Measurements from ENCODE around the gene HYCC1. TPM values are rescaled to one million over a fixed set of nuclear protein-coding genes. Genes with fewer than 3 reads are reported as not detected.

Gene HYCC1
- total RNA-seq, 1 experiment from 2014 or later = 28.2 TPM

- Histone ChIP-seq H3K9me3 (ENCODE audit: insufficient read depth, low read depth) (peaks cover 8% of the 10 kb centered on the region; the same call in 1 of the 2 replicates), H3K9me2 (ENCODE audit: insufficient read depth) (no peaks in the 10 kb centered on the region), H3K4me1 (replicated peaks; ENCODE audit: insufficient read depth) (peaks cover 21% of the 10 kb centered on the region), H3F3A (ENCODE audit: insufficient read depth, low read depth) (peaks cover 17% of the 10 kb centered on the region; the same call in 1 of the 2 replicates), H3K4me3 (no peak overlapping the region), H3K27ac (no peak overlapping the region), H3K27me3 (ENCODE audit: insufficient read depth, low read depth) (no peaks in the 10 kb centered on the region), H4K20me1 (ENCODE audit: insufficient read depth) (no peaks in the 10 kb centered on the region), H3K79me2 (ENCODE audit: low read depth) (no peaks in the 10 kb centered on the region), H3K36me3 (ENCODE audit: low read depth) (no peaks in the 10 kb centered on the region), H2AFZ (no peak overlapping the region), H3K4me2 (no peak overlapping the region)
- POLR2A ChIA-PET (ENCODE audit: unreplicated experiment) = no interaction called here
- no peak for TF ChIP-seq EZH2 (IDR thresholded peaks at IDR 0.05; ENCODE audit: low read depth)
- no peak for TF ChIP-seq CTCF (conservative IDR thresholded peaks at IDR 0.05)
- peak in 1 of 2 experiments; percentile 5 for DNase-seq
- no TSS peak for BruUV-seq (replicated peaks)
- CTCF ChIA-PET = no interaction called here
- intact Hi-C loops (cut with micrococcal nuclease; ENCODE audit: unreplicated experiment) = no loop called here
Observed at GRCh38 chr7:23022851-23023250, 8.9 kb upstream of the HYCC1 start.

GRCh38 chr7:23022258-23022769 is 8.4 kb upstream of the HYCC1 start:
- ChIA-PET CTCF (no interaction called here), POLR2A (ENCODE audit: unreplicated experiment) (no interaction called here)
- Histone ChIP-seq H3K4me3 (no peak overlapping the region), H2AFZ (no peak overlapping the region), H3K79me2 (ENCODE audit: low read depth) (no peaks in the 10 kb centered on the region), H3K9me3 (ENCODE audit: insufficient read depth, low read depth) (peaks cover 8% of the 10 kb centered on the region; the same call in 1 of the 2 replicates), H3F3A (ENCODE audit: insufficient read depth, low read depth) (peaks cover 17% of the 10 kb centered on the region; the same call in 1 of the 2 replicates), H3K27ac (no peak overlapping the region; the same call in 1 of the 2 replicates), H3K27me3 (ENCODE audit: insufficient read depth, low read depth) (no peaks in the 10 kb centered on the region), H3K36me3 (ENCODE audit: low read depth) (no peaks in the 10 kb centered on the region), H3K4me1 (replicated peaks; ENCODE audit: insufficient read depth) (peaks cover 21% of the 10 kb centered on the region), H3K4me2 (no peak overlapping the region), H4K20me1 (ENCODE audit: insufficient read depth) (no peaks in the 10 kb centered on the region), H3K9me2 (ENCODE audit: insufficient read depth) (no peaks in the 10 kb centered on the region)
- TSS peak; percentile 29 for BruUV-seq (replicated peaks)
- intact Hi-C loops (cut with micrococcal nuclease; ENCODE audit: unreplicated experiment) = no loop called here
- DNase-seq = peak in 1 of 2 experiments; percentile 39
- no peak for TF ChIP-seq CTCF (conservative IDR thresholded peaks at IDR 0.05)
- TF ChIP-seq EZH2 (IDR thresholded peaks at IDR 0.05; ENCODE audit: low read depth) = no peak

DNA sequence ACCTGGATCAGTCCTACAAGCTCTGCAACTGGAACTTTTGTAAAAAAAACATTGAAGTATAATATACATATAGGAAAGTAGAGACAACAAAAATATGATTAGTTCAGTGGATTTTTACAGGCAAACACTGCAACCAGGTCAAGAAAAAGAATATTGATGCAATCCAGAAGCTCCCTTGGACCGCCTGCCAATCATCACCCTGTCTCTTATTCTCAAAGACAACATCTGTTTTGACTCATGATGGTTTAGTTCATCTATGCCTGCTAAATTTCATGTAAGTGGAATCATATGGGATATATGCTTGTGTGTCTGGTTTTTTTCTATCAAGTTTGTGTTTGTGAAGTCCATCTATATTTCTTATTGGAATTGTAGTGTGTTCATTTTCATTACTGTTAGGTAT is 7.7 kb upstream of the HYCC1 start:
- intact Hi-C loops (cut with micrococcal nuclease; ENCODE audit: unreplicated experiment) = no loop called here

More for the DNA sequence above, 7.7 kb upstream of the HYCC1 start:
- ChIA-PET CTCF (interaction anchor here (0.7 kb wide), 1 partner anchor 34 kb away, joined by 3 read pairs; no protein-coding TSS in a partner anchor), POLR2A (ENCODE audit: unreplicated experiment) (interaction anchor here (0.6 kb wide), 1 partner anchor 397 kb away, joined by 38 read pairs; no protein-coding TSS in a partner anchor)
- peak overlapping the region; percentile 84 for H3K27ac ChIP-seq
- no peaks in the 10 kb centered on the region for H3K79me2 ChIP-seq (ENCODE audit: low read depth)
- no peaks in the 10 kb centered on the region for H3K36me3 ChIP-seq (ENCODE audit: low read depth)
- H3K4me2 ChIP-seq = no peak overlapping the region
- TF ChIP-seq CTCF (conservative IDR thresholded peaks at IDR 0.05) = no peak
- no peak for TF ChIP-seq EZH2 (IDR thresholded peaks at IDR 0.05; ENCODE audit: low read depth)
- no peak overlapping the region for H3K4me3 ChIP-seq
- no peaks in the 10 kb centered on the region for H4K20me1 ChIP-seq (ENCODE audit: insufficient read depth)
- H3K27me3 ChIP-seq (ENCODE audit: insufficient read depth, low read depth) = no peaks in the 10 kb centered on the region
- peaks cover 17% of the 10 kb centered on the region; the same call in 1 of the 2 replicates for H3F3A ChIP-seq (ENCODE audit: insufficient read depth, low read depth)
- peaks cover 8% of the 10 kb centered on the region; the same call in 1 of the 2 replicates for H3K9me3 ChIP-seq (ENCODE audit: insufficient read depth, low read depth)
- DNase-seq = peak in 1 of 2 experiments; percentile 26
- no peaks in the 10 kb centered on the region for H3K9me2 ChIP-seq (ENCODE audit: insufficient read depth)
- H3K4me1 ChIP-seq (replicated peaks; ENCODE audit: insufficient read depth) = peaks cover 21% of the 10 kb centered on the region
- no peak overlapping the region for H2AFZ ChIP-seq
- no TSS peak for BruUV-seq (replicated peaks)

Measured in PC-9 (cell line).